Ascending aorta (tissue), 2 donors: ENCODE results near the gene RBBP5. TPM values are rescaled to one million over a fixed set of nuclear protein-coding genes. Genes with fewer than 3 reads are reported as not detected.

Source experiments
- DNase-seq, 2 donors: peaks; one replicate each; pipeline ENCODE4 v3.0.0-alpha.2; 2019; ENCODE audit warnings: low spot score in 2 of 2
- H3K27ac ChIP-seq, 2 donors: fragments of 200-600 bp; sonication (generic); one replicate each; pipeline ENCODE4 v1.5.1; 2016 to 2017; ENCODE audit warnings: mild to moderate bottlenecking in 1 of 2
- H3K27me3 ChIP-seq: fragments of 200-600 bp; sonication (generic); one replicate; pipeline ENCODE4 v1.5.1; 2017
- H3K36me3 ChIP-seq, 2 donors: fragments of 200-600 bp; sonication (generic); one replicate each; pipeline ENCODE4 v1.5.1; 2016
- H3K4me1 ChIP-seq, 2 donors: fragments of 200-600 bp; sonication (generic); one replicate each; pipeline ENCODE4 v1.5.1; 2016 to 2017; ENCODE audit warnings: mild to moderate bottlenecking in 1 of 2
- H3K4me3 ChIP-seq, 2 donors: fragments of 200-600 bp; sonication (generic); one replicate each; pipeline ENCODE4 v1.5.1; 2016 to 2017; ENCODE audit warnings: mild to moderate bottlenecking in 1 of 2
- H3K9me3 ChIP-seq, 2 donors: fragments of 200-600 bp; sonication (generic); one replicate each; pipeline ENCODE4 v1.5.1; 2016
- intact Hi-C: fragments of 100-400 bp; cut with DNase I; formaldehyde crosslinking; loops from one replicate; pipeline ENCODE4 v1.15.1; 2023
- total RNA-seq: library from RNA; depleted of rRNA; stranded (reverse); fragments of >200 nt; gene quantifications from one replicate; pipeline ENCODE4 v1.1.0, GENCODE V29; 2016
- TF ChIP-seq, protein P1 (sequence below), 3 experiments: fragments of 200-600 bp in 2 of 3; fragments of 450-650 bp in 1 of 3; sonication (generic) in 2 of 3; IDR thresholded peaks; one replicate each; pipeline ENCODE4 v1.5.1; 2016 to 2019; ENCODE audit warnings: antibody characterized with exemption in 3 of 3, mild to moderate bottlenecking in 1 of 3, moderate library complexity in 1 of 3

The RBBP5 gene
- total RNA-seq, 1 donor from 2014 or later = 7.2 TPM

DNA sequence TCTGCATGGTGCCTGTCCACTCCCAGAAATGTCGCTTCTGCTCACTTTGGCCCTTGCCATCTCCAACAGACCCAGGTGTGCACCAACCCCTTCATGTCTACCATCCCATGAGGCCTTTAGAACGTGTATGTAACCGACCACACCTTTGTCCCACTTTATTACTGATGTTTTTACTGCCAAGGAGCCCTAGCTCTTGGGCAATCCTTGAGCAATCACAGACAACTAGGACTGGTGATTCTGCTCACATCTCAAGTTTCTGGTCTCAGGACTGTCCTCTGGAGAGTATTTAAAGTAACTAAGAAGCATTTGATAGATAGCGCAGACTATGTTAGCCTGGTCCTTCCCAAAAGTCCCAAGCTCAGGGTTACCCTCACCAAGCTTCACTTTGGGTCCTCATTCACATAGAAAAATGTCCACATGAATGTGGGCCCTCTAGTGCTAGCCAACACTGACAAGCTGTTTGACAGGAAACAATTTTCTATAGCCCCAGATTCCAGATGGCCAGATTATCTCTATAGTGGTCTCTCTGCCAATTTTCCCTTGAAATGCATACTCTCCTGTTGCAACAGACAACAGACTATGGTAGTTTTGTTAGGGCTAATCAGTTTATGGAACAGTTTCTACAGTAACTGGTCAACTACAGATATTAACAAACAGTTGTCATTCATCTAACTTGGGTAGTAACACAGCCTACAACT, 30.6 kb downstream of the RBBP5 start:
- Histone ChIP-seq H3K4me3 (no peak overlapping the region), H3K36me3 (peaks cover 63 to 78% of the 10 kb centered on the region in 2 donors), H3K27ac (no peak overlapping the region), H3K27me3 (no peaks in the 10 kb centered on the region), H3K9me3 (no peaks in the 10 kb centered on the region), H3K4me1 (no peaks in the 10 kb centered on the region)
- intact Hi-C loops = no loop called here
- TF ChIP-seq, protein P1, sequence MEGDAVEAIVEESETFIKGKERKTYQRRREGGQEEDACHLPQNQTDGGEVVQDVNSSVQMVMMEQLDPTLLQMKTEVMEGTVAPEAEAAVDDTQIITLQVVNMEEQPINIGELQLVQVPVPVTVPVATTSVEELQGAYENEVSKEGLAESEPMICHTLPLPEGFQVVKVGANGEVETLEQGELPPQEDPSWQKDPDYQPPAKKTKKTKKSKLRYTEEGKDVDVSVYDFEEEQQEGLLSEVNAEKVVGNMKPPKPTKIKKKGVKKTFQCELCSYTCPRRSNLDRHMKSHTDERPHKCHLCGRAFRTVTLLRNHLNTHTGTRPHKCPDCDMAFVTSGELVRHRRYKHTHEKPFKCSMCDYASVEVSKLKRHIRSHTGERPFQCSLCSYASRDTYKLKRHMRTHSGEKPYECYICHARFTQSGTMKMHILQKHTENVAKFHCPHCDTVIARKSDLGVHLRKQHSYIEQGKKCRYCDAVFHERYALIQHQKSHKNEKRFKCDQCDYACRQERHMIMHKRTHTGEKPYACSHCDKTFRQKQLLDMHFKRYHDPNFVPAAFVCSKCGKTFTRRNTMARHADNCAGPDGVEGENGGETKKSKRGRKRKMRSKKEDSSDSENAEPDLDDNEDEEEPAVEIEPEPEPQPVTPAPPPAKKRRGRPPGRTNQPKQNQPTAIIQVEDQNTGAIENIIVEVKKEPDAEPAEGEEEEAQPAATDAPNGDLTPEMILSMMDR (IDR thresholded peaks at IDR 0.05) = no peak
- no peak for DNase-seq

DNA sequence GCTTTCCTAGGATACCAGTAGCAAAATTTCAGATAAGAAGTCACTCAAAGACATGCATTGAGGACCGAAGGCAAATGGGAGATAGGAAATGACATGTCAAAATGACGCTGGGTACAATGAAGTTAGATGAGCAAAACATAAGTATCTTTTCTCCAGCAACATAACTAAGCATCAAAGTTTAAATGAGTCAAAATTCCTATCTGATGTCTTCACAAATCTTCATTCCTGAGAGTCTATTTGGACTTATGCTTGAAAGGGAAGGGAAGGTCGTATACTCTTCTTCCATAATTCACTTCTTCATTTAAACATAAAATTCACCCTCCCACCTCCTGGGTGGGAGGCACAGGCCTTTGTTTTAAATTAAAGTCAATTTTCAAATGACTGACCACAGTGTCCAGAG, 33.4 kb downstream of the RBBP5 start:
- Histone ChIP-seq H3K4me1 (no peaks in the 10 kb centered on the region), H3K36me3 (peaks cover 46 to 70% of the 10 kb centered on the region in 2 donors), H3K4me3 (no peak overlapping the region), H3K27me3 (no peaks in the 10 kb centered on the region), H3K9me3 (no peaks in the 10 kb centered on the region), H3K27ac (no peak overlapping the region)
- DNase-seq = no peak
- TF ChIP-seq, protein P1 (IDR thresholded peaks at IDR 0.05) = no peak
- intact Hi-C loops = no loop called here

- Histone ChIP-seq H3K4me1 (no peaks in the 10 kb centered on the region), H3K9me3 (no peaks in the 10 kb centered on the region), H3K27me3 (no peaks in the 10 kb centered on the region), H3K4me3 (no peak within 1 kb of the TSS), H3K27ac (no peak within 1 kb of the TSS), H3K36me3 (peaks cover 23 to 52% of the 10 kb centered on the region in 2 donors)
- intact Hi-C loops = no loop called here
- TF ChIP-seq, protein P1 (IDR thresholded peaks at IDR 0.05) = no peak
- DNase-seq = no peak
Measured at GRCh38 chr1:205084360-205084759, 37.4 kb downstream of the RBBP5 start, which contains the start of gene TMEM81. Gene TMEM81, minus strand, starts transcription at chr1:205084460. Its CDS starts 140 bp downstream, at chr1:205084320.

DNA sequence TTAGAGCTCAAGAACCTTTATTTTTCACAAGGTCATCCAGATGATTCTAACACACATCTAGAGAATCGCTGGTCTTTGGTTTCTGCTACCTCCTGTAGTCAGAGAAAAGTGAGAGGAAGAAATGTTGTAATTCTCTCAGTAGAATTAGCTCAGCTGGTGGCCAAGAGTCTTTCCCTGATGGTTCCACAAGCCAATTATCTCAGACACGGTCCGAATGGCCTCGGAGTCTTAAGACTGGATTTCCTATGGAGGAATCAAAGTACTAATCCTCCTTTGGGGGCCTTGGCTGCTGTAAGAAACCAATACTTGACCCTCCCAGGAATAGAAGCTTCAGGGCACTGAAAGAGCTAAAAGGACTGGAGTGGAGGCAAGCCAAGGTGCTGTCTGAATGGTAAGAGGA, 39.3 kb downstream of the RBBP5 start:
- Histone ChIP-seq H3K4me3 (no peak overlapping the region), H3K27me3 (no peaks in the 10 kb centered on the region), H3K36me3 (peaks cover 11 to 35% of the 10 kb centered on the region in 2 donors), H3K4me1 (no peaks in the 10 kb centered on the region), H3K9me3 (no peaks in the 10 kb centered on the region), H3K27ac (no peak overlapping the region)
- intact Hi-C loops = no loop called here
- DNase-seq = no peak
- TF ChIP-seq, protein P1 (IDR thresholded peaks at IDR 0.05) = no peak

- Histone ChIP-seq H3K27me3 (no peaks in the 10 kb centered on the region), H3K27ac (no peak overlapping the region), H3K9me3 (no peaks in the 10 kb centered on the region), H3K36me3 (peaks cover 0 to 2% of the 10 kb centered on the region in 2 donors), H3K4me3 (no peak overlapping the region), H3K4me1 (no peaks in the 10 kb centered on the region)
- no peak for DNase-seq
- intact Hi-C loops = no loop called here
- TF ChIP-seq, protein P1 (IDR thresholded peaks at IDR 0.05) = no peak
Measured at GRCh38 chr1:205077934-205078311, 43.9 kb downstream of the RBBP5 start.
